Caco-2 (cell line): Measurements from ENCODE around the gene IFITM10. TPM values are rescaled to one million over a fixed set of nuclear protein-coding genes. Genes with fewer than 3 reads are reported as not detected.

Experiments used
- BruUV-seq: library from RNA; stranded (reverse); fragments of 400-500 nt; replicated peaks from 2 replicates; lab custom pipeline; 2021; lab: Mats Ljungman, UMichigan
- CTCF ChIA-PET: fragments of 300-600 bp; sonication (Branson Sonifier 250); formaldehyde crosslinking; loops from one replicate; lab custom pipeline; 2022; ENCODE audit warnings: antibody characterized with exemption; lab: Charles Lee
- POLR2A ChIA-PET: fragments of 300-600 bp; sonication (Branson Sonifier 250); formaldehyde crosslinking; loops from one replicate; lab custom pipeline; 2022; ENCODE audit warnings: antibody characterized with exemption; lab: Charles Lee
- DNase-seq, 2 experiments: peaks; one replicate each; pipeline versions ENCODE4 v3.0.0 to v3.0.0-alpha.2; 2020 to 2022
- H3K27me3 ChIP-seq: replicated peaks from 2 replicates; pipeline ENCODE4 v1.6.0; 2011; ENCODE audit warnings: low read length; ENCODE audit not compliant: control insufficient read depth, insufficient read depth
- H3K36me3 ChIP-seq: 2 replicates; pipeline ENCODE4 v1.5.1; 2011; ENCODE audit warnings: low read length; ENCODE audit not compliant: control insufficient read depth, insufficient read depth
- H3K4me1 ChIP-seq: fragments of 250-450 bp; sonication (Bioruptor Pico); 2 replicates; pipeline ENCODE4 v1.5.1; 2020; ENCODE audit warnings: mild to moderate bottlenecking
- H3K4me3 ChIP-seq: 2 replicates; pipeline ENCODE4 v1.5.1; 2011; ENCODE audit warnings: low read depth, mild to moderate bottlenecking, control low read depth, low read length
- H3K9me3 ChIP-seq: fragments of 250-450 bp; sonication (Bioruptor Pico); 2 replicates; pipeline ENCODE4 v1.5.1; 2020; ENCODE audit warnings: mild to moderate bottlenecking, moderate library complexity
- H3K27ac Mint-ChIP-seq: one replicate; pipeline ENCODE4 v1.8.0; 2022; ENCODE audit warnings: mixed read lengths; ENCODE audit not compliant: unreplicated experiment
- H3K27me3 Mint-ChIP-seq: one replicate; pipeline ENCODE4 v1.8.0; 2022; ENCODE audit warnings: mixed read lengths; ENCODE audit not compliant: insufficient read depth, unreplicated experiment
- H3K36me3 Mint-ChIP-seq: one replicate; pipeline ENCODE4 v1.8.0; 2022; ENCODE audit warnings: mild to moderate bottlenecking, mixed read lengths; ENCODE audit not compliant: insufficient read depth, unreplicated experiment
- H3K4me1 Mint-ChIP-seq: one replicate; pipeline ENCODE4 v1.8.0; 2022; ENCODE audit warnings: low read depth, mixed read lengths; ENCODE audit not compliant: unreplicated experiment
- H3K4me3 Mint-ChIP-seq: one replicate; pipeline ENCODE4 v1.8.0; 2022; ENCODE audit warnings: mild to moderate bottlenecking, moderate library complexity, mixed read lengths; ENCODE audit not compliant: unreplicated experiment
- H3K9me3 Mint-ChIP-seq: one replicate; pipeline ENCODE4 v1.8.0; 2022; ENCODE audit warnings: mixed read lengths; ENCODE audit not compliant: unreplicated experiment
- CTCF ChIP-seq, 2 experiments: fragments of 200-600 bp in 1 of 2; IDR thresholded peaks; 1 replicate in 1 of 2; 2 replicates in 1 of 2; pipeline versions ENCODE4 v1.5.1 to v1.8.0; 2011 to 2022; ENCODE audit warnings: antibody characterized with exemption in 1 of 2, control low read depth in 1 of 2, inconsistent platforms in 1 of 2, low read depth in 1 of 2, low read length in 1 of 2, mild to moderate bottlenecking in 1 of 2, moderate library complexity in 1 of 2; ENCODE audit not compliant: insufficient read depth in 1 of 2, severe bottlenecking in 1 of 2, unreplicated experiment in 1 of 2
- intact Hi-C: fragments of 100-400 bp; cut with micrococcal nuclease; formaldehyde crosslinking; loops from one replicate; pipeline ENCODE4 v1.10.0; 2022; ENCODE audit not compliant: unreplicated experiment
- total RNA-seq: library from RNA; stranded (reverse); gene quantifications from 2 replicates; pipeline ENCODE4 v1.2.3, GENCODE V29; 2022

Gene IFITM10
- total RNA-seq, 1 experiment from 2014 or later, result 2.7 TPM

- no peaks in the 10 kb centered on the region for H3K9me3 ChIP-seq
- no TSS peak for BruUV-seq
- peaks cover 9% of the 10 kb centered on the region for H3K4me1 ChIP-seq
- intact Hi-C loops, result no loop called here
- CTCF ChIA-PET, result interaction anchor here (0.6 kb wide), 1 partner anchor 123 kb away, joined by 3 read pairs; no protein-coding TSS in a partner anchor
- peaks cover 5% of the 10 kb centered on the region for H3K4me1 Mint-ChIP-seq
- no peak overlapping the region for H3K4me3 Mint-ChIP-seq
- no peak overlapping the region for H3K4me3 ChIP-seq
- no peaks in the 10 kb centered on the region for H3K36me3 Mint-ChIP-seq
- H3K36me3 ChIP-seq, result no peaks in the 10 kb centered on the region
- H3K9me3 Mint-ChIP-seq, result no peaks in the 10 kb centered on the region
- no peaks in the 10 kb centered on the region for H3K27me3 Mint-ChIP-seq
- no peak for DNase-seq
- POLR2A ChIA-PET, result interaction anchor here (0.6 kb wide), 1 partner anchor 375 kb away, joined by 4 read pairs; no protein-coding TSS in a partner anchor
- H3K27me3 ChIP-seq, result no peaks in the 10 kb centered on the region
- no peak for TF ChIP-seq CTCF (IDR thresholded peaks at IDR 0.05; ENCODE audit: insufficient read depth in 1 of 2, low read depth in 1 of 2, low read length in 1 of 2, severe bottlenecking in 1 of 2, unreplicated experiment in 1 of 2)
- H3K27ac Mint-ChIP-seq, result no peak overlapping the region
Observed at GRCh38 chr11:1776944-1777715, 26.7 kb upstream of the IFITM10 start.

- no peak for TF ChIP-seq CTCF (IDR thresholded peaks at IDR 0.05; ENCODE audit: insufficient read depth in 1 of 2, low read depth in 1 of 2, low read length in 1 of 2, severe bottlenecking in 1 of 2, unreplicated experiment in 1 of 2)
Observed at GRCh38 chr11:1776331-1776851, 26.0 kb upstream of the IFITM10 start.

GRCh38 chr11:1774886-1775285, 24.5 kb upstream of the IFITM10 start:
- no peak overlapping the region for H3K4me3 ChIP-seq
- Mint-ChIP-seq H3K4me3 (no peak overlapping the region), H3K9me3 (no peaks in the 10 kb centered on the region), H3K36me3 (no peaks in the 10 kb centered on the region), H3K27ac (no peak overlapping the region), H3K4me1 (peaks cover 11% of the 10 kb centered on the region), H3K27me3 (no peaks in the 10 kb centered on the region)
- TF ChIP-seq CTCF (IDR thresholded peaks at IDR 0.05; ENCODE audit: insufficient read depth in 1 of 2, low read depth in 1 of 2, low read length in 1 of 2, severe bottlenecking in 1 of 2, unreplicated experiment in 1 of 2), result no peak
- H3K27me3 ChIP-seq, result no peaks in the 10 kb centered on the region
- intact Hi-C loops, result no loop called here
- no TSS peak for BruUV-seq
- no peaks in the 10 kb centered on the region for H3K9me3 ChIP-seq
- DNase-seq, result no peak
- ChIA-PET CTCF (no interaction called here), POLR2A (no interaction called here)
- H3K36me3 ChIP-seq, result no peaks in the 10 kb centered on the region
- H3K4me1 ChIP-seq, result peaks cover 11% of the 10 kb centered on the region

More at GRCh38 chr11:1776331-1776851, 26.0 kb upstream of the IFITM10 start:
- H3K27me3 Mint-ChIP-seq, result no peaks in the 10 kb centered on the region
- H3K9me3 ChIP-seq, result no peaks in the 10 kb centered on the region
- peaks cover 11% of the 10 kb centered on the region for H3K4me1 ChIP-seq
- H3K4me3 ChIP-seq, result no peak overlapping the region
- peaks cover 11% of the 10 kb centered on the region for H3K4me1 Mint-ChIP-seq
- no peak overlapping the region for H3K27ac Mint-ChIP-seq
- no peaks in the 10 kb centered on the region for H3K36me3 ChIP-seq
- H3K9me3 Mint-ChIP-seq, result no peaks in the 10 kb centered on the region
- POLR2A ChIA-PET, result no interaction called here
- DNase-seq, result no peak
- no peak overlapping the region for H3K4me3 Mint-ChIP-seq
- intact Hi-C loops, result no loop called here
- no peaks in the 10 kb centered on the region for H3K36me3 Mint-ChIP-seq
- CTCF ChIA-PET, result no interaction called here
- BruUV-seq, result no TSS peak
- H3K27me3 ChIP-seq, result no peaks in the 10 kb centered on the region
